GM21526 (cell line): ENCODE data around the gene PLXNB2.

Experiments
- ATAC-seq: cut with Tn5 transposase; IDR thresholded peaks from one replicate; pipeline ENCODE4 v1.9.1; 2021; ENCODE audit warnings: moderate library complexity; ENCODE audit not compliant: unreplicated experiment, low FRiP score

PLXNB2 gene

DNA sequence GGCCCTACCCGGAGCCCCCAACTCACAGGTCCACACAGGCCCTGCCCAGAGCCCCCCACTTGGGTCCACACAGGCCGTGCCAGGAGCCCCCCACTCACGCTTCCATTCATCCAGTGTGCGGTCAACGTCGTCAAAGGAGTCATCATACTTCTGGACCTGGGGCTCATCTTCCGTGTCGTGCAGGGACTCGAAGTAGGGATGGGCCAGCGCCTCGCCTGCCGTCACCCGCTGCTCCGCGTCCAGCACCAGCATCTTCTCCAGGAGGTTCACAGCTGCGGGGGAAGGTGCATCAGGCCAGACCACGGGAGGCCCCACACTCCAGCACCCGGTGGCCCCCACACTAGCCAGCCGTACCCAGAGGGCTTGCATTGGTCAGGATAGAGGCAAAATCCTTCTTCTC is 52.3 kb downstream of the PLXNB2 start:
- ATAC-seq = no peak

DNA sequence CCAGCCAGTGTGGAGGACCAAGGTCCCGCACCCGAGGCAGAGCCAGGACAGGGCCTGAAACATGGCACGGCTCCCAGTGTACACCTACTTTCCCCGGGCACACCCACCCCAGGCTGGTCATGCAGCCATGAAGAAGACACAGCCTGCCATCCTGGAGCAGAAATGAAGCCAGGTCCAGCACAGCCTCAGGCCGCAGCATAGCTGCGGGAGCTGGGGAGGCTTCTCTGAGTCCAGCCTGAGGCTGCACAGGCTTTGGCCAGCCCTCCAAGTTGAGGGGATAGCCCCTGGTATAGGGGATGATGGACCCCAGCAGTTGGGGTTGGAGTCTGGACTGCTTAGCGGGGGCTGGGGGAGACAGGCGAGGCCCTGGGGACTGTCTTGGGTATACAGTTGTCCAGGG is 53.5 kb downstream of the PLXNB2 start:
- ATAC-seq = no peak

DNA sequence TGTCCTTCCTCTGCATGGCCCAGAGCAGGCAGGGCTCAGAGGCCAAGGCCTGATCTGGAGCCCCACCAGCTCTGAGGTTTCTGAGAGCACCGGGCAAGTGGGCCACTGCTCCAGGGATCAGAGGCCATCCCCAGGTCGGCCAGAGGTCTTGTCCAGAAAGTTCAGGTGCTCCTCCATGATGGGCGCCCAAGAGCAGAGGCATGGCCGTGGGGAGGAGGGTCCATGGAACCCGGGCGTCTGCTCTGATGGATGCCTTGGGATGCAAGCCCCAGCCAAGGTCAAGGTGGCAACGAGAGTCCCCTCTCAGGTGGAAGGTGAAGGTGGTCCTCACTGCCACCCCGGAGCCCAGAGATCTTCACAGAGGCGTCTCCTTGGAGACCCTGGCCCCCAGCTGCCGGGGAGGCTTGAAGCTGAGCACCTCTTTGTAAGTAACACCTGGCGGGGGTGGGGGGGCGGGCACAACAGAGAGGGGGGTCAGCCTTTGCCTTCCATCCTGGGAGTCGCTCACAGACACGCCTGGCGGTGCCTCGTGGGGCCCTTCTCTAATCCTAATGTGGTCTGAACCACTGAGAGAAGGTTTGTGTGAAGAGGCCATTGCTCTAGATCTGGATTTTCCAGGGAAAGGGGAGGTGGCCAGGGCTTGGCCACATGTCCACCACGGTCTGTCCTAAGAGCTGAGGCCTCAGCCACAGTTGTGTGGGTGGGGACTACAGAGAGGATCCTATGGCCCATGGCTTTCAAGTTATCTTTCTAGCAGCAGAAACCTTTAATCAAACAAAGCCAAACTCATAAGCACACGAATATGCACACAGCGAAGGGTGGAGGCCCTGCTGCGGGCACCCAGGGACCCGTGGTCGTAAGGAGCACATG is 54.2 kb downstream of the PLXNB2 start:
- ATAC-seq = no peak

DNA sequence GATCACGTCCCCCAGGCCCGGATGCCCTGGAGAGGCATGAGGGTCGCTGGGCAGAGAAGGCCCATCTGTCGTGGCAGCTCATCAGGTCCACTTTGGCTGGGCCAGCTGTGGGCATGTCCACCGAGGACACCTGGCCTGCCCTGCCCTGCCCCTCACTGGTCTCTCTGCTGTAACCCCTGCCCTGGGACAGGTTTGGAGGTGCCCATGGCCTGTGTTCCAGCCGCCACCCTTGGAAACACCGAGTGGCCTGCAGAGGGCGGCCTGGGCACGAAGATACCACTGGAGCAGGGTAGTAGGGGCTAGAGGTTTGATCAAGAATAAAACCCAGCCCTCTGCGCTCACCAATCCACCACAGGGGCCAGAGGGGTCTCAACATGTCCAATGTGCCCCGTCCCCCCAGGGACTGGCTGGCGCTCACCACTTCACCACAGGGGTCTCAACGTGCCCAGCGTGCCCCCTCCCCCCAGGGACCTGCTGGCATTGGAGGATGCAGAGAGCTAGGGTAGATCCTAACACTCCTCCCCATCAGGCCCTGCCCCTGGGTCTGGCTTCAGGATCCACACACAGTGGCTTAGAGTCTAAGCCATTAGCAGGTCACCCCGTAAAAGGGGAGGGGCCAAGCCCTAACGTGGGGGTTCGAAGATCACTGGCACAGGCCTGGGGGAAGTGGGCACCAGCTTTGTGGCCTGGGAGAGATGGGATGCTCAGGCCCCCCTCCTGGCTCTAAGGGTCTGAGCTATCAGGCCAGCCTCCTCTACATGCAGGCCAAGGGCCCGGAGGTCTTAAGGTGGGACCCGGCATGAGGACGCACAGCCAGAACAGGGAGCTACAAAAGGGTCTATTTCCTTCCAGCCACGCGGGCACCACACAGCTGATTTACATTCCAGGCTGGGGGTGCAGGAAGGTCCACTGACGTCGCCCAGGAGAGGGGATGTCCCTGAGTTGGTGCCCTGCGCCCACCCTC is 55.1 kb downstream of the PLXNB2 start:
- no peak for ATAC-seq

DNA sequence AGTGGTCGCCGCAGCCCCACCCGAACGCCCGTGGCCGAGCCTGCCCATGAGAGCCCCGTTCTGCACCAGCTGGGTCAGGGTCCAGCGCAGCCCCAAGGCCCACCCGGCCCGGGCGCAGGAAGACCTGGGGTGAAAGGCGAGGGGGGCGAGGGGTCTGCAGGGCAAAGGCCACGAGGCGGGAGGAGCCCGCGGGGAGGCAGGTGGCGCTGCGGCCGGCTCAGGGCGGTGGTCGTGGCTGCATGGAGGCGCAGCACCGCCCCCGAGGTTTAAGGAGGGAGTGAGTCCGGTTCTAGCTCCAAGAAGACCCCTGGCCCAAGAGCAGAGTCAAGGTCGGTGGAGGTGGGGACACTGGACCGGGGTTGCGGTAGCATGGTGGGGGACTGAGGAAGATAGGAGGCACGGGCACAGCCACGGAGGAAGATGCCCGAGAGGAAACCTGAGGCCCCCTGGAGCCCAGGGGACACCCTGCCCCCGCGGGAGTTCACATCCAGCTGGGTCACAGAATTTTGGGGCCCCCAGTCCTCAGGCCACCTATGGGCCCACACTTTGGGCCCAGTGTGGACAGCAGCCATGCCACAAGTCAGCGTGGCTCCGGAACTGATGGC is 55.9 kb downstream of the PLXNB2 start:
- no peak for ATAC-seq

DNA sequence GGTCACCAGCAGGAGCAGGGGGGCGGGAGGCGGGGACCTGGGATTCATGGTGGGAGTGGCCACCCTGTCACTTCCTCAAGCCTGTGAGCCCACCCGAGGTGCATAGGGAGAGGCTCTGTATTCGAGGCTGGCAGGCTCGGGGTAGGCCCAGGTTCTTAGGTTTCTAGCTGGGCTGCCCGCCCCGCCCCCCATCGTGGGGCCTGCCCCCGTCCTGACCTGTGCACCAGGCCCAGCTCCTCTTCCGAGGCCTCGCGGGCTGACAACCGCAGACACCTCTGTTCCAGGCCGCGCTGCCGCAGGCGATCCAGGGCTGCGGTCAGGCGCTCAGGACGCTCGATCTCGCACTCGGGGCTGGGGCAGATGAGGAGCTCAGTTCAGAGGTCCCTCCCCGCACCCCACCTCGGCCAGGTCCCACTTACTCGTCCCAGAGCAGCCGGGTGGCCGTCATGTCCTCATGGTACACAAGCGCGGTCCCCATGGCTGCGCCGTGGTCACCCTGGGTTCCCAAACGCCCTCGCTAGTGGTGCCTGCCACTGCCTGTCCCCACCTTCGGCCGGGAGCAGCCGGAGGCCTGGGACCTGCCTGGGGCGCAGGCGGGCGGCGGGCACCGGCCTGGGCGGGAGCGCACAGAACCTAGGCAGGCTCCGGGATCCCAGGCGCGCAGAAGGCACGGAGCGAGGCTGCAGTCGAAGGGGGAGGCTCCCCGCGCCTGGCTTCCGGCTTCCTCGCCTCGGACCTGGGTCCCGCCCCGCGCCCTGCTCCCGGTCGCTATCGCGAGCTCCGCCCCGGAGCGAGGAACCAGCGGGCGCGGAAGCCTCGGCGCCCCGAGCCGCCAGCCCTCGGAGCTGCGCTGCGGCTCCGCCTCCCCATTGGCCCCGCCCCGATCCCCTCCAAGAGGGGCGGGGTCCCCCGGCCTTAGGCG is 56.6 kb downstream of the PLXNB2 start, which contains the start of gene HDAC10:
HDAC10 (minus strand) TSS at position 711 of the 922 bp plus-strand sequence; CDS start at position 478, 233 bp downstream.
- ATAC-seq = no peak

DNA sequence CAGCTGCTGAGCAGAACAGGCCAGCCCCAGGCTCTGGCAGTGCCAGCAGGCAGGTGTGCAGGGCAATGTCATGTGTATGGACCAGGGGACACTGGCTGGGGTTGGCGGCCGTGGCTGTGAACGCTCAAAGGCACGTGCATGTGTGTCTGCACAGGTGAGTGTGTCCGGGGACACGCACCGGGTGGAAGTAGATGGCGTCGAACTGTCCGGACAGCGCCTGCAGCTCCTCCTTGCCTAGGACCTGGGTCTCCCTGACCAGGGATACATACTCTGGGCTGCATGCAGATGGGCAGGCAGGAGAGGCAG is 57.2 kb downstream of the PLXNB2 start:
- ATAC-seq = no peak

DNA sequence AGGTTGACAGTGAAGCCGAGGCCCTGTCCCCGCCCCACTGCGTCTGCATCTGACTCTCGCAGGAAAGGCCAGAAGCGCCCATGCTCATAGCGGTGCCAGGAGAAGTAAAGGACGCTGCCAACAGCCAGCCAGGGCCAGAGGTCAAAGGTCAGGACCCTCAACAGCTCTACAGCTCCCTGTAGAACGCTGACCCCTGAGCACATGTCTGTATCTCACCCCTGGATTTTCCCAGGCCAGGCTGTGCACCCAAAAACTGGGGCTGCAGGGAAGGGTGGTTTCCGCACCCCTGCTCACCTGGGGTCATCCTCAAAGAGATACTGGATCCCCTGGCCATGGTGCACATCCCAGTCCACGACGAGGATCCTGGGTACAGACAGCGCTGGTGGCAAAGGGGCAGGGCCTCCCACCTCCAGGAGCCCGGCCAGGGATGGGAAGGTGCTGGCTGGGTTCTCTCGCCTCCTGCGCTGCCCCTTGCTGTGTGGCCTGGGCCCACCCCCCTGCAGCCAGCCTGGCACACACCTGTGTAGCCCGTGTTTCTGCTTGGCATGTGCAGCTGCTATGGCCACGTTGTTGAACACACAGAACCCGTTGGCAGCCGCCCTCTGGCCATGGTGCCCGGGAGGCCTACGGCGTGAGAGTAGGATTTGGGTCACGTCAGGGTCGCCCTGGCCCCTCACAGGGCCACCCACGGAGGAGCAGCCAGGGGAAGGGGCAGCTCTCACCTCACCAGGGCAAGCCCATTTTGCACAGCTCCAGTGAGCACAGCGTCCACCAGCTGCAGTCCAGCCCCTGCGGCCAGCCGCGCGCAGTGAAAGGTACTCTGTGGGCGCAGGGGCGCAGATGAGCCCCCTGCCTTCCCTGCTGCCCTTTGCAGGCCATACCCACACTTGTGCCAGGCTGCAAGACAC is 57.9 kb downstream of the PLXNB2 start:
- no peak for ATAC-seq

DNA sequence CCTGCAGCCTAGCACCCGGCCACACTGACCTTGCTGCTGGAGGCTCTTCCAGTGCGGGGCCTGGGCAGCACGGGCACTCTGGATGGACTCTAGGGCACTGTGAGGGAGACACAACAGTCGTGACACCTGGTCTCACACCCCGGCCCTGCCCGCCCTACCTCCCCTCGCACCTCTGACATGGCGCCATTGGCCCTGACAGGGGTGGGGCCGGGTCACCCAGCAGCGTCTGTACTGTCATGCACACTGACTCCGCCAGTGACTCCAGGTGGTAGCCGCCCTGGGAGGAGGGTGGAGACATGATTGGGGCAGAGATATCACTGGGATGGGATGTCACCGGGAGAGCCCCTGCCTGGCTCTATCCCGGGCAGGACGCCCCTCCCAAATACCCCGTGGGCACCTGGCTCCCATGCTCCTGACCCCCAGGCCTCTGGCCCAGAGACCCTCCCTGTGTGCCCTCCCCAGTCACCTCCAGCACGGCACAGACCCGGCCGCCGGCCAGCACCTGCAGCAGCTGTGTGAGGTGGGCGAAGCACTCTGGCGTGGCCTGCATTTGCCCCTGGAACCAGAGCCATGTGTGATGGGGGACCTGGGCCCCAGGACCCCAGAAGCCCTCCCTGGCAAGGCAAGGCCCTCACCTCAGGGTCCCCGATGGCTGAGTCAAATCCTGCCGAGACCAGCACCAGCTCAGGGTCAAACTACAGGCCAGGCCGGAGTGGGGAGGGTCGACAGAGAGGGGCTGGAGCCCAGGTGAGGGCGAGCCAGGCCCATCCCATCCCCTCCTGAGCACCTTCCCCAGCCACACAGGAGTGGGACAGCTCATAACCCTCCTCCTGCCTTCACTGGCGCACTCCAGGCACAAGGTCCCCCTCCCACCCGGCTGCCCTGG is 59.0 kb downstream of the PLXNB2 start:
- no peak for ATAC-seq

DNA sequence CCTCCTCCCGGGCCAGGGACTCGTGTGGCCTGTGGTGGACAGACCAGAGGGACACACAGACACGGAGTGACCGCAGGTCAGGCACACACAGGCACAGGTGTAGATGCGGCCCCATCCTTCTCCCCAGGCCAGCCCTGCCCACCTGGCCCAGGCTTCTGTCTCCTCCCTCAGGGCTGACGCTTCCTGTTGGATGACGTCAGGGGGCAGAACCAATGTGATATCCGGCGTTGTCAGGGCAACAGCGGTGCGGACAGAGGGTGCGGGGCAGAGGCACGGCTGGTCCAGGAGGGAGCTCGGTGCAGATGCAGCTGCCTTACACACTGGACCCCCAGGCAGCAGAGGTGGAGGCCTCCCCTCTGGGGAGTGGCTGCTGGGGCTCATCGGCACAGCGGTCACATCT is 59.7 kb downstream of the PLXNB2 start:
- no peak for ATAC-seq

DNA sequence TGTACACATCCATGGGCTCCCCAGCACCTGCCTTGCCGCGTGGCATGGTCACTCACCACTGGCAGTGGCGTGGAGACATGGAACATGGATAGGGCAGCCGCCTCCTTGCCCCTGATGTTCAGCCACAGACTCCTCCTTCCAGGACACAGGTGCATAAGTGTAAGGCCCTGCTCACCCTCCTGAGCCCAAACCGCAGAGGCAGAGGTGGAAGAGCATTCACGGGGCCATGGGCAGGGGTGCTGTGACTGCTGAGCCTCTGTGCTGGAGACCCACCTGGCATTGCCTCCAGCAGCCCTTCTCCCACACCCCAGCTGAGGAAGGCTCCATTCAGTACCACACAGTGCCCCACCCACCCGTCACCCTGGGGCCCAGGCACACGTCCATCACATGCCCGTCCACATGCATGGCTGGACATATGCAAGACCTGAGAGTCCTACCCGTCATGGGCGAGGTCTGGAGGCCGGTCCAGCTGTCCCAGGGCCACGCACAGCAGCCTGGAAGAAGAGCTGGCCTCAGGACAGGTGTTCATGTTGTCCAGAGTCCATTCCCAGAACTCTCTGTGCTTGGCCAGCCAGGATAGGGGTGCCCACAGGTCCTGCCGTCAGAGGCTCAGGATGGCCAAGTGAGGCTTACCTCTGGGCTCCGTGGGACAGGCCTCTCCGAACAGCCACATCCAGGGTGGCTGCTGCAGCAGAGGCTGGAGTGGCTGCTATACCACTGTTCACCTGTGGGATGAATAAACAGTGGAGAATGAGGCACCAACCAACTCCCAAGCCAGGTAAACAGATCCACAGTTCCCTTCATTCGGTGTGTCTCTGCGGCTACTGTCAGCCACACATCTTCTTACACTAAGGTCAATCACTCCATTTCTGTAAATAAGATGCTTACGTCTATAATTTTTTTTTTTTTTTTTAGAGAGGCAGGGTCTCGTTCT is 60.9 kb downstream of the PLXNB2 start:
- ATAC-seq = no peak

DNA sequence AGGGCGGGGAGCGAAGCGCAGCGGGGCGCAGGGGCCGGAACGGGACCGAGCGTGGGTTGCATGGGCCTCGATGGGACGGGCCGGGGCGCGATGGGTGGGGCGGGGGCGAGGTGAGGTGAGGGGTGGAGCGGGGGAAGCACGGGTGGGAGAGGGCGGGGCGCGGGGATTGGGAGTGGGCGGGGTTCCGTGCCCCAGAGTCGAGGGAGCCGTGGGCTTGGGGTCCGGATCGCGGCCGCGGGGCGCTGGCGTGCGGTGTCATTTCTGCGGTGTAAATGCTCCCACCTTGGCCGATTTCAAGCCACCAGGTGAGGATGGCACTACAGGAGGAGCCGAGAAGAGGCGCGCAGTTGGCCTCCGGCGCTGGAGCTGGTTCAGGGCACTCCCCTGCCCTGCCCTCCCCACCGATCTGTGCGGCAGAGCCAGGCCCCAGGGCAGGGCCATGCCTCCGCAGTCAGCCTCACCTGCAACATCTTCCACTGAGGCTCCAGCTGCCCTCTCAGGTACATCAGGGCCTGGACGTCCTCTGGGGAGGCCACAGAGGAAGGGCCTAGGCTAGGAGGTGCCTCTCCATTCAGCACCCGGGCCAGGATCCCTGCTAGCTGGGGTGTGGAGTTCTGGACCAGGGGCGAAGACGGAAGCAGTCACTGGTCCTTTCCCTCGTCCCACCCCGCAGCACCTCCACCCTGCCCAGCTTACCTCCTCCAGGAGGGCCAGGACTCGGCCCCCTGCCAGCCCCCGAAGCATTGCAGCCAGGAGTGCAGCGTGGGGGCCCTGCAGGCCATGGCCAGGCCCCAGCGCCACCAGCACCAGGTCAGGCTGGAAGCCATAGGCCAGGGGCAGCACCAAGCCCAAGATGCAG is 62.0 kb downstream of the PLXNB2 start:
- no peak for ATAC-seq

DNA sequence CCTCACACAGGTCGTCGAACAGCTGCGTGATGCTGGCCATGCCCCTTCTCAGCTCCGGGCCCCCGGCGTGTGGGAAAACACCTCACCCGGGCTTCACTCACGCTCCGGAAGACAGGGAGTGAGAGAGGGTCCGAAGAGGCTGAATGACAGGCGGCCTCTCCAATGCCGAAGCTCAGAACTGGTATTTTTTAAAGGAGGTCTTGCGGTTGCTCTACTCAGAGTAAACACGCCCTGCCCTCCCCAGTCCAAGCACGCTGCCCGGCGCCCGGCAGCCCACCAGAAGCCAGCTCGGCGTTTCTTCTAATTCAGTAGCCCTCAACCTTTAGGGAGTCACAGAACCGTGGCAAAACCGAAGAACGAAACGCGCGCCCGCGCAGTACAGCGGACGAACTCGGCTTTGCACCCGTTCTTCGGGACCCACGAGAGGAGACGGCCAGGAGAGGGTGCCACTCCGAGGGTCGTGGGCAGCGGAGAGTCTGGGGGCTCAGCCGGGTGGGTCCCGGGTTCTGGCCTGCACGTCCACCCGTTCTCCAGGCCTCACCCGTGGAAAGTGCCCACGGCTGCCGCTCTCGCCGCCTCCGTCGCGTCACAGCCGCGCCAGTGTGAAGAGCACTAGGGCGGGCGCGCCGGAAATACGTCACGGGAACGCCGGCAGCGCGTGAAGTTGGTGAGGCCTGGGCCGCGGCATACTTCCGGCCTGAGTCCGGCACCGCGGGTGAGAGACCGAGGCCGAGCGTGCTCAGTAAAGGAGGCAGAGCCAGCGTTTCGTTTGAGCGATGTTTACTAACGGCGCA is 62.8 kb downstream of the PLXNB2 start, which contains the start of gene TUBGCP6:
TUBGCP6 (minus strand) TSS at position 604 of the 794 bp plus-strand sequence; CDS start at position 40, 564 bp downstream.
- ATAC-seq = peak; percentile 55

DNA sequence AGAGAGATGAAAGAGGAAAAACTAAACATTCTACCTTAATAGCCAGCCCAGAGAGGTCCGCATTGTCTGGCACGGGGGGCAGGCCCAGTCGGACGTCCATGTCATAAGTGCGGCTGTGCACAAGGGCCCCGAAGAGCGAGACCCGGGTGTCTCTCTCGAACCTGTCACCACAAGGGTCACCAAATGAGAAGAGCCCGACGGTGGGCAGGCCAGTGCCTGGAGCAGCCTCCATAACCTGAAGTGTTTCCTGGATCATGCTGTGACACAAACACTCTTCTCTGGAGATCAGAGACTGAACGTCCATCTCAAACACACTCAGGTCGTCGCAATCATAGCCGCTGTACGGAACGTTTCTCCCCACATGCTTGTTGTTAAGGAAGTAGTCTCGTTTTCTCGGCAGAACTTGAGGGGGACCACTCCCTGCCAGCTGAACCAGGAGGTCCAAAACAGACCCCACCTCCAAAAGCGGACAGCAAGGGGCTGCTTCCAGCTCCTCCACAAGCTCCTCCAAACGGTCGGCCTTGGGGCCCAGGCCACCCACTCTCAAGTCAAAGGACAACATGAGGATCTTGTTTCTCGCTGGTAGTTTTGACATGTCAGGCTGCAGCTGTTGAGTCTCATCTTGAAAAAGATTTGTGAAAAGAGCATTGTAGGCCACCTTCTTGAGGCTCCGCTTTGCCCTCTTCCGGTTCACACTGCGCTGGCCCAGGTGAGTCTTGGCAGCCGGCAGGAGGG is 63.6 kb downstream of the PLXNB2 start:
- peak; percentile 1 for ATAC-seq
